Chondrocyte (in vitro differentiated cells): ENCODE measurements around the gene PRKG2. TPM values are rescaled to one million over a fixed set of nuclear protein-coding genes. Genes with fewer than 3 reads are reported as not detected.
"Not testable (repeated sequence)": the region's sequence is repeated elsewhere in the genome, so short reads cannot be mapped to it uniquely, and the experiment has no call there.

Experiments
- DNase-seq: peaks from one replicate; pipeline ENCODE4 v3.0.0; 2021; ENCODE audit warnings: mixed read lengths, low spot score
- H3K27ac Mint-ChIP-seq: one replicate; pipeline ENCODE4 v1.8.0; 2021; ENCODE audit warnings: mild to moderate bottlenecking, moderate library complexity, mixed read lengths; ENCODE audit not compliant: unreplicated experiment
- H3K27me3 Mint-ChIP-seq: 2 replicates; pipeline ENCODE4 v1.8.0; 2021; ENCODE audit warnings: low read depth, mixed read lengths
- H3K36me3 Mint-ChIP-seq: 2 replicates; pipeline ENCODE4 v1.8.0; 2021; ENCODE audit warnings: low read depth, mixed read lengths
- H3K4me1 Mint-ChIP-seq: 2 replicates; pipeline ENCODE4 v1.8.0; 2021; ENCODE audit warnings: low read depth, mild to moderate bottlenecking, mixed read lengths
- H3K4me3 Mint-ChIP-seq: one replicate; pipeline ENCODE4 v1.8.0; 2021; ENCODE audit warnings: mild to moderate bottlenecking, moderate library complexity, mixed read lengths; ENCODE audit not compliant: unreplicated experiment
- H3K9me3 Mint-ChIP-seq: 2 replicates; pipeline ENCODE4 v1.8.0; 2021; ENCODE audit warnings: low read depth, mixed read lengths
- total RNA-seq: library from RNA; stranded (reverse); gene quantifications from 3 replicates; pipeline ENCODE4 v1.2.1, GENCODE V29; 2021
- TF ChIP-seq, protein P1 (sequence below): fragments of 200-600 bp; sonication (generic); IDR thresholded peaks from 2 replicates; pipeline ENCODE4 v1.5.0; 2021; ENCODE audit warnings: antibody characterized with exemption, mild to moderate bottlenecking, moderate library complexity

Gene PRKG2
- total RNA-seq, 1 donor from 2014 or later: not detected

DNA sequence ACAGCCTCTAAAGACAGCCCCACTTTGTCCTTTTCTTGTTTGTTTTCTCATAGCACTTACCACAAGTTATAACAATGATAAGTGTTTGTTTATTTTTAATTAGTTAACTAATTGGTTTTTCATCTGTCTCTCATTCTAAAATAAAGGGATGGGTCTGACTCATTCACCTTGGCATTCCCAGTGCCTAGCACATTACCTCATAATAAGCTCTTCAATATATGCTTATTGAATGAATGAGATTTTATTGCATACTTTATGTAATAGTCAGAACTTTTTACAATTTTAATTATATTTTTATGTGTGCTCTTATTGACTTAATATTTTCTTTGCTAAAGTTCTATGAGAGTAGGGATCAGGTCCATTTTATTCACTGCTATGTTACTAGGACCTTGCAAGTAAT, 22.8 kb upstream of the PRKG2 start:
- TF ChIP-seq, protein P1, sequence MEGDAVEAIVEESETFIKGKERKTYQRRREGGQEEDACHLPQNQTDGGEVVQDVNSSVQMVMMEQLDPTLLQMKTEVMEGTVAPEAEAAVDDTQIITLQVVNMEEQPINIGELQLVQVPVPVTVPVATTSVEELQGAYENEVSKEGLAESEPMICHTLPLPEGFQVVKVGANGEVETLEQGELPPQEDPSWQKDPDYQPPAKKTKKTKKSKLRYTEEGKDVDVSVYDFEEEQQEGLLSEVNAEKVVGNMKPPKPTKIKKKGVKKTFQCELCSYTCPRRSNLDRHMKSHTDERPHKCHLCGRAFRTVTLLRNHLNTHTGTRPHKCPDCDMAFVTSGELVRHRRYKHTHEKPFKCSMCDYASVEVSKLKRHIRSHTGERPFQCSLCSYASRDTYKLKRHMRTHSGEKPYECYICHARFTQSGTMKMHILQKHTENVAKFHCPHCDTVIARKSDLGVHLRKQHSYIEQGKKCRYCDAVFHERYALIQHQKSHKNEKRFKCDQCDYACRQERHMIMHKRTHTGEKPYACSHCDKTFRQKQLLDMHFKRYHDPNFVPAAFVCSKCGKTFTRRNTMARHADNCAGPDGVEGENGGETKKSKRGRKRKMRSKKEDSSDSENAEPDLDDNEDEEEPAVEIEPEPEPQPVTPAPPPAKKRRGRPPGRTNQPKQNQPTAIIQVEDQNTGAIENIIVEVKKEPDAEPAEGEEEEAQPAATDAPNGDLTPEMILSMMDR: no peak
- no peak overlapping the region for H3K27ac Mint-ChIP-seq
- peaks cover 23% of the 10 kb centered on the region for H3K27me3 Mint-ChIP-seq
- no peak overlapping the region for H3K4me3 Mint-ChIP-seq
- no peaks in the 10 kb centered on the region for H3K36me3 Mint-ChIP-seq
- no peaks in the 10 kb centered on the region for H3K4me1 Mint-ChIP-seq
- H3K9me3 Mint-ChIP-seq: no peaks in the 10 kb centered on the region
- DNase-seq: no peak

DNA sequence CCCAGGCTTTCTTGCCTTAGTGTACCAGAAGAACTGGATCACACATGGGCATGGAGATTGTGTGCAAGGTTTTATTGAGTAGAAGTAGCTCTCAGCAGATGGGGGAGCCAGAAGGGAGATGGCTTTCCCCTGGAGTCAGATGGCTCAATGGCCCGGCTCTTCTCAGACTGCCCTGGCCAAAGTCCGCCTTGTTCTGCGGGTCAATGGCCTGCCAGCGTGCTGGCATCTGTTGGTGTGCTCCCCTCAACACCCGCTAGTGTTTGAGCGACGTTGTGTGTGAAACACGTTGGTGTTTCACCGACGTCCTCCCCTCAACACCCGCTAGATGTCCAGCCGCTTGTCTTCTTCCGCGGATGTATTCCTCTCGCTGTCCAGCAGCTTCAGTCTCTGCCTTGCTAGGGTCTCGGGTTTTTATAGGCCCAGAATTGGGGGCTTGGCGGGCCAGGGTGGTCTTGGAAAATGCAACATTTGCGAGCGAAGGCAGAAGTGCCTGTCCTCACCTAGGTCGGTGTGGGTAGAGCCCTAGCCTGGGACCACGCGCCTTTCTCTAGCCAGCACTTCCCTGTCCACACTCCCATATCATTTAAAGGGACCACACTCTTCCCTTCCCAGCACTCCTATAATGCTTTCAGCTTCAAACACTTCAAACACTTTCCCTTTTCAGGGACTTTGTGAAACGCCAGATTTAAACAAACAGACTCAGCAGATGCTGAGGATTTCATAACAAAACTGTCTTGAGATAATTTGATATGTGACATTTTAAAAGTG, 21.1 kb upstream of the PRKG2 start:
- TF ChIP-seq, protein P1: no peak
- H3K27me3 Mint-ChIP-seq: peaks cover 22% of the 10 kb centered on the region
- H3K27ac Mint-ChIP-seq: no peak overlapping the region
- H3K36me3 Mint-ChIP-seq: no peaks in the 10 kb centered on the region
- no peaks in the 10 kb centered on the region for H3K4me1 Mint-ChIP-seq
- no peak for DNase-seq
- H3K9me3 Mint-ChIP-seq: peaks cover 3% of the 10 kb centered on the region
- H3K4me3 Mint-ChIP-seq: no peak overlapping the region

DNA sequence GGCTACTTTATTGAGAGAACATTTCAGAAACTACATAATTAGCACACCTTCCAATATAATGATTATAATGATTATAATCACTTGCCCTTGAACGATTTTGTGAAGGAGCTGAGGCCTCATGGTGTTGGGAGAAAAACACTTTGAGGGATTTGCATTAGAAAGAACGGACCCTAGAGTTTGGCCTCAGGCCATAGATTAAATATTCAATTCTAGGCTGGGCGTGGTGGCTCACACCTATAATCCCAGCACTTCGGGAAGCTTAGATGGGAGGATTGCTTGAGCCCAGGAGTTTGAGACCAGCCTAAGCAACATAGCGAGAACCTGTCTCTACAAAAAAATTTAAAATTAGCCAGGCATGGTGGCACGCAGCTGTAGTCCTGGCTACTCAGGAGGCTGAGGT, 12.9 kb upstream of the PRKG2 start:
- TF ChIP-seq, protein P1: no peak
- H3K27ac Mint-ChIP-seq: no peak overlapping the region
- no peak overlapping the region for H3K4me3 Mint-ChIP-seq
- no peaks in the 10 kb centered on the region for H3K4me1 Mint-ChIP-seq
- H3K36me3 Mint-ChIP-seq: no peaks in the 10 kb centered on the region
- DNase-seq: no peak
- peaks cover 12% of the 10 kb centered on the region for H3K9me3 Mint-ChIP-seq
- peaks cover 5% of the 10 kb centered on the region for H3K27me3 Mint-ChIP-seq

DNA sequence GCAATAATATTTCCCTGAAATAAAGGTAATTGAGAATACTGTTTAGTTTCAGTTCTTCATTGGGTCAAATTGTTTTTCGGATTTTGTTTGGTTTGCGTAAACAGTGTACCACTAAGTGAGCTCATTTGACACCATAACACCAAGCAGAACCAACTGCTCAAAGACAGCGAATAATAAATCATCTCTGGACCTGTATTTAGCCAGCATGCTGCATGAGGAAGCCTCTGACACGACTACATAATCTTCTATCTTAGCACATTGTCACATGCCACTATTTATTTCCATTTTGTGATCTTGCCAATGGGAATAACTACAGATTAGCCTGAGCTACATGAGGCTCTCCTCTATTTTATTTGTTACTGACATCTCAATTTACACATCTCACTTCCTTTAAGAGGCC, 12.1 kb upstream of the PRKG2 start:
- peaks cover 10% of the 10 kb centered on the region for H3K9me3 Mint-ChIP-seq
- no peak overlapping the region for H3K4me3 Mint-ChIP-seq
- DNase-seq: no peak
- TF ChIP-seq, protein P1: no peak
- peaks cover 5% of the 10 kb centered on the region for H3K27me3 Mint-ChIP-seq
- H3K4me1 Mint-ChIP-seq: no peaks in the 10 kb centered on the region
- no peak overlapping the region for H3K27ac Mint-ChIP-seq
- no peaks in the 10 kb centered on the region for H3K36me3 Mint-ChIP-seq

DNA sequence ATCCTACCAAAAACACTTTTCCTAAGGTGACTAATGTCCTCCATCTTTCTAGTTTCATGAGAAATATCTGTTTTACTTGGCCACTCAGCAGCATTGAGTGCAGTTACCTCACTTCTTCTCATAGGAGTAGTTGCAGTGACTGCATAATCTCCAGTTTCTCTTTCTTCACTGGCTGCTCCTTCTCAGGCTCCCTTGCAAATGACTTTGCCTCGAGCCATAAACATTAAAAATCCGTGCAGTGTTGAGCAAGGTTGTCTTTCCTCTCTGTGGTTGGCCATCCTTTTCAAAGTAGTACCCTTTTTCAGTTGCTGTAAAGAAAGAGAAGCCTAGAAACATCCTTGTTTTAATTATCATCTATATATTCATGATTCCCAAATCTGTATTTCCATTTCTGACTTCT, 10.2 kb upstream of the PRKG2 start:
- Mint-ChIP-seq H3K36me3 (no peaks in the 10 kb centered on the region), H3K27me3 (peaks cover 9% of the 10 kb centered on the region), H3K27ac (no peak overlapping the region), H3K4me1 (no peaks in the 10 kb centered on the region), H3K9me3 (peaks cover 6% of the 10 kb centered on the region), H3K4me3 (no peak overlapping the region)
- no peak for DNase-seq
- TF ChIP-seq, protein P1: no peak

DNA sequence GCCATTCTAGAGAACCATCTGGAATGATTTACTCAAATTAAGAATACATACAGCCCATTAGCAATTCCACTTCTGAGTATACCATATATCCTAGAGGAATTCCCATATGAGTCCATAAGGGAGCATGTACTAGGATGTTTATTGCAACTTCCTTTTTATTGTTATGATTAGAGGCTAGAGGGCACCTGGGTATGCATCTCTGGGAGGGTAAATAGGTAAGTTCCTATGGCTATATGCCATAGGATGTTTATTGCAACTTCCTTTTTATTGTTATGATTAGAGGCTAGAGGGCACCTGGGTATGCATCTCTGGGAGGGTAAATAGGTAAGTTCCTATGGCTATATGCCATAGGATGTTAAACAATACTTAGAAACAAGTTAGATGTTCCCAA, 7.1 kb upstream of the PRKG2 start:
- not testable (repeated sequence) for H3K27ac Mint-ChIP-seq, H3K4me1 Mint-ChIP-seq, H3K36me3 Mint-ChIP-seq, H3K9me3 Mint-ChIP-seq, DNase-seq, H3K4me3 Mint-ChIP-seq
- peaks cover 28% of the 10 kb centered on the region for H3K27me3 Mint-ChIP-seq
